Measurements from ENCODE around the gene ATXN10. TPM values are rescaled to one million over a fixed set of nuclear protein-coding genes. Genes with fewer than 3 reads are reported as not detected.

The ATXN10 gene
- total and polyA plus RNA-seq, 2 experiments from 2014 or later, result 99.0 to 163 TPM

- Mint-ChIP-seq H3K9me3 (no peaks in the 10 kb centered on the region; the same call in 1 of the 3 replicates), H3K27ac (no peak overlapping the region), H3K27me3 (ENCODE audit: insufficient read depth, low read depth, poor library complexity) (peaks cover 54% of the 10 kb centered on the region), H3K36me3 (ENCODE audit: low read depth) (no peaks in the 10 kb centered on the region; the same call in 2 of the 3 replicates), H3K4me1 (peaks cover 24% of the 10 kb centered on the region), H3K4me3 (peak overlapping the region; percentile 56)
- Histone ChIP-seq H3K27ac (ENCODE audit: low read depth) (no peak overlapping the region), H3K36me3 (ENCODE audit: insufficient read depth) (no peaks in the 10 kb centered on the region), H4K20me1 (replicated peaks; ENCODE audit: insufficient read depth) (no peaks in the 10 kb centered on the region; the same call in 1 of the 2 replicates), H3K4me1 (ENCODE audit: insufficient read depth) (no peaks in the 10 kb centered on the region; the same call in 1 of the 2 replicates), H3K9me2 (ENCODE audit: insufficient read depth) (no peaks in the 10 kb centered on the region), H3K27me3 (ENCODE audit: insufficient read depth) (peaks cover 55% of the 10 kb centered on the region), H3F3A (replicated peaks; ENCODE audit: low read depth) (no peaks in the 10 kb centered on the region), H2AFZ (no peak overlapping the region), H3K4me3 (no peak overlapping the region), H3K79me2 (replicated peaks; ENCODE audit: insufficient read depth) (no peaks in the 10 kb centered on the region), H3K4me2 (no peak overlapping the region)
- ATAC-seq (no peak), DNase-seq (ENCODE audit: low spot score) (no peak)
- TF ChIP-seq ETS1 (IDR thresholded peaks at IDR 0.05) (no peak), JUNB (IDR thresholded peaks at IDR 0.05; ENCODE audit: unreplicated experiment) (no peak), ZNF331 (CRISPR knock-in tag; IDR thresholded peaks at IDR 0.05; ENCODE audit: low read depth) (no peak), POLR2AphosphoS5 (IDR thresholded peaks at IDR 0.05; ENCODE audit: low read depth) (no peak), CREB1 (CRISPR knock-in tag; IDR thresholded peaks at IDR 0.05; ENCODE audit: low read depth) (no peak), EZH2 (IDR thresholded peaks at IDR 0.05; ENCODE audit: low read depth, unreplicated experiment) (no peak), CTCF (conservative IDR thresholded peaks at IDR 0.05; ENCODE audit: low read depth in 2 of 2) (no peak), NANOG (IDR thresholded peaks at IDR 0.05; ENCODE audit: borderline replicate concordance) (no peak), EZH2phosphoT487 (IDR thresholded peaks at IDR 0.05; ENCODE audit: unreplicated experiment) (no peak), ZNF462 (CRISPR knock-in tag; IDR thresholded peaks at IDR 0.05) (no peak), STAT1 (IDR thresholded peaks at IDR 0.05; ENCODE audit: unreplicated experiment) (no peak), REST (IDR thresholded peaks at IDR 0.05; ENCODE audit: unreplicated experiment) (no peak), ZNF114 (CRISPR knock-in tag; IDR thresholded peaks at IDR 0.05) (no peak)
Observed at GRCh38 chr22:45868571-45869339, 197.1 kb downstream of the ATXN10 start.

Measured in GM23338 (cell line).